ENCODE measurements around the gene ELAVL1.

DNA sequence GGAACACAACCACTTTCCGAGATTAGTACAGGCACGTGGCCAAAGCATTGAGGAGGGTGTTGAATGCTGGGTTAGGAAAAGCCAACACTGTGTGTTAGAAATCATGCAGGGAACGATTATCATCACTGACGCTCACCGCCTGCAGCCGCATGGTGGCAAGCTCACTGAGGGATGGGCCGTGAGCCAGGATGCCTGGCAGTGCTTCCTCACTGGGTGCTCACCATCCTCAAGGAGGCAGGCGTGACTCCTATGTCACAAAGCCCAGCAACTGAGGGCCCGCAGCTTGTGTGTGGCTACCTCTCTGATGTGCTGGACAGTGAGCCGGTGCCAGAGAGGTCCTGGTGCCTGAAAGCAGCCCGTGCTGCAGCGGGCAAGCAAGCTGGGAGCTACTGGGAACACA is 31.6 kb downstream of the ELAVL1 start:
- no peak for TF ChIP-seq POLR2A (IDR thresholded peaks at IDR 0.05; ENCODE audit: low read depth, low read length)
- no peak for TF ChIP-seq POLR2AphosphoS5 (IDR thresholded peaks at IDR 0.05; ENCODE audit: low read depth, low read length)
- no peak for TF ChIP-seq TAF1 (IDR thresholded peaks at IDR 0.05; ENCODE audit: borderline replicate concordance, low read depth, low read length)

All from GM12892 (cell line).